Measurements from ENCODE around the gene APRT.
"Not testable (repeated sequence)": the region's sequence is repeated elsewhere in the genome, so short reads cannot be mapped to it uniquely, and the experiment has no call there.

DNA sequence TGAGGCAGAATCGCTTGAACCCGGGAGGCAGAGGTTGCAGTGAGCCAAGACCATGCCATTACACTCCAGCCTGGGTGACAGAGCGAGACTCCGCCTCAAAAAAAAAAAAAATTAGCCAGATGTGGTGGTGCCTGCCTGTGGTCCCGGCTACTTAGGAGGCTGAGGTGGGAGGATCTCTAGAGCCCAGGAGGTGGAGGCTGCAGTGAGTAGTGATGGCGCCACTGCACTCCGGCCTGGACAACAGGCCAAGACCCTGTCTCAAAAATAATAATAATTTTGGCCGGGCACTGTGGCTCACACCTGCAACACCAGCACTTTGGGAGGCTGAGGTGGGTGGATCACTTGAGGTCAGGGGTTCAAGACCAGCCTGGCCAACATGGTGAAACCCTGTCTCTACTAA, 23.0 kb downstream of the APRT start:
- TF ChIP-seq, protein P1, sequence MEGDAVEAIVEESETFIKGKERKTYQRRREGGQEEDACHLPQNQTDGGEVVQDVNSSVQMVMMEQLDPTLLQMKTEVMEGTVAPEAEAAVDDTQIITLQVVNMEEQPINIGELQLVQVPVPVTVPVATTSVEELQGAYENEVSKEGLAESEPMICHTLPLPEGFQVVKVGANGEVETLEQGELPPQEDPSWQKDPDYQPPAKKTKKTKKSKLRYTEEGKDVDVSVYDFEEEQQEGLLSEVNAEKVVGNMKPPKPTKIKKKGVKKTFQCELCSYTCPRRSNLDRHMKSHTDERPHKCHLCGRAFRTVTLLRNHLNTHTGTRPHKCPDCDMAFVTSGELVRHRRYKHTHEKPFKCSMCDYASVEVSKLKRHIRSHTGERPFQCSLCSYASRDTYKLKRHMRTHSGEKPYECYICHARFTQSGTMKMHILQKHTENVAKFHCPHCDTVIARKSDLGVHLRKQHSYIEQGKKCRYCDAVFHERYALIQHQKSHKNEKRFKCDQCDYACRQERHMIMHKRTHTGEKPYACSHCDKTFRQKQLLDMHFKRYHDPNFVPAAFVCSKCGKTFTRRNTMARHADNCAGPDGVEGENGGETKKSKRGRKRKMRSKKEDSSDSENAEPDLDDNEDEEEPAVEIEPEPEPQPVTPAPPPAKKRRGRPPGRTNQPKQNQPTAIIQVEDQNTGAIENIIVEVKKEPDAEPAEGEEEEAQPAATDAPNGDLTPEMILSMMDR (IDR thresholded peaks at IDR 0.05) = not testable (repeated sequence)
- TF ChIP-seq ZFX (IDR thresholded peaks at IDR 0.05; ENCODE audit: borderline replicate concordance) = not testable (repeated sequence)

Data from 22Rv1 (cell line).